ENCODE measurements around the gene FAF1. TPM values are rescaled to one million over a fixed set of nuclear protein-coding genes. Genes with fewer than 3 reads are reported as not detected.

The FAF1 gene
- total and polyA plus RNA-seq, 9 of the 15 experiments (the other 6 are each of a cell fraction or from before 2014, with no cell fraction given), result 48.7 to 225 (median 118) TPM

DNA sequence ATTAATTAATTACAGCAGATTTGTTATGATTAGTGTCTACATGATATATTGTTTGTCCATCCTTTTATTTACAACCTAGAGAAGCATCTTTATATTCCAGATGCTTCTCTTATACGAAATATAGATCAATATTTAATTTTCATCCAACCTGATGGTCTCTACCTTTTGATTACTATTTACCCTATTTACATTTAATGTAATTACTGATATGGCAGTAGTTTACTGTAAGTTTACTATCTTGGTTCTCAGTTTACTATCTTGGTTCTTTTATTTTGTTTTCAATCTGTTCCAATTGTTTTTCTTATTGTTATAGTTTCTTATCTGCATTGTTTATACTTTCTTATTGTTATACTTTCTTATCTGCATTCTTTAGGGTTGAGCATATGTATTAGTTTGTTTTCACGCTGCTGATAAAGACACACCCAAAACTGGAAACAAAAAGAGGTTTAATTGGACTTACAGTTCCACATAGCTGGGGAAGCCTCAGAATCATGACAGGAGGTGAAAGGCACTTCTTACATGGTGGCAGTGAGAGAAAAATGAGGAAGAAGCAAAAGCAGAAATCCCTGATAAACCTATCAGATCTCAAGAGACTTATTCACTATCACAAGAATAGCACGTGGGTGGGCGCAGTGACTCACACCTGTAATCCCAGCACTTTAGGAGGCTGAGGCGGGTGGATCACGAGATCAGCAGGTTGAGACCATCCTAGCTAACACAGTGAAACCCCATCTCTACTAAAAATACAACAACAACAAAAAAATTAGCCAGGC lies 28.9 kb downstream of the FAF1 start (continued):
- TF ChIP-seq, protein P1, sequence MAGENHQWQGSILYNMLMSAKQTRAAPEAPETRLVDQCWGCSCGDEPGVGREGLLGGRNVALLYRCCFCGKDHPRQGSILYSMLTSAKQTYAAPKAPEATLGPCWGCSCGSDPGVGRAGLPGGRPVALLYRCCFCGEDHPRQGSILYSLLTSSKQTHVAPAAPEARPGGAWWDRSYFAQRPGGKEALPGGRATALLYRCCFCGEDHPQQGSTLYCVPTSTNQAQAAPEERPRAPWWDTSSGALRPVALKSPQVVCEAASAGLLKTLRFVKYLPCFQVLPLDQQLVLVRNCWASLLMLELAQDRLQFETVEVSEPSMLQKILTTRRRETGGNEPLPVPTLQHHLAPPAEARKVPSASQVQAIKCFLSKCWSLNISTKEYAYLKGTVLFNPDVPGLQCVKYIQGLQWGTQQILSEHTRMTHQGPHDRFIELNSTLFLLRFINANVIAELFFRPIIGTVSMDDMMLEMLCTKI (IDR thresholded peaks at IDR 0.05; ENCODE audit: partially characterized antibody), result no peak
- TF ChIP-seq, protein P2, sequence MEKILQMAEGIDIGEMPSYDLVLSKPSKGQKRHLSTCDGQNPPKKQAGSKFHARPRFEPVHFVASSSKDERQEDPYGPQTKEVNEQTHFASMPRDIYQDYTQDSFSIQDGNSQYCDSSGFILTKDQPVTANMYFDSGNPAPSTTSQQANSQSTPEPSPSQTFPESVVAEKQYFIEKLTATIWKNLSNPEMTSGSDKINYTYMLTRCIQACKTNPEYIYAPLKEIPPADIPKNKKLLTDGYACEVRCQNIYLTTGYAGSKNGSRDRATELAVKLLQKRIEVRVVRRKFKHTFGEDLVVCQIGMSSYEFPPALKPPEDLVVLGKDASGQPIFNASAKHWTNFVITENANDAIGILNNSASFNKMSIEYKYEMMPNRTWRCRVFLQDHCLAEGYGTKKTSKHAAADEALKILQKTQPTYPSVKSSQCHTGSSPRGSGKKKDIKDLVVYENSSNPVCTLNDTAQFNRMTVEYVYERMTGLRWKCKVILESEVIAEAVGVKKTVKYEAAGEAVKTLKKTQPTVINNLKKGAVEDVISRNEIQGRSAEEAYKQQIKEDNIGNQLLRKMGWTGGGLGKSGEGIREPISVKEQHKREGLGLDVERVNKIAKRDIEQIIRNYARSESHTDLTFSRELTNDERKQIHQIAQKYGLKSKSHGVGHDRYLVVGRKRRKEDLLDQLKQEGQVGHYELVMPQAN (IDR thresholded peaks at IDR 0.05; ENCODE audit: borderline replicate concordance), result 0 out of 2 replicates have a peak, but pooled peaks have one; percentile 28
- TF ChIP-seq BACH1 (tag; IDR thresholded peaks at IDR 0.05) (no peak), ARID1B (IDR thresholded peaks at IDR 0.05) (peak; percentile 67), MTA3 (IDR thresholded peaks at IDR 0.05; ENCODE audit: borderline replicate concordance) (no peak), ELF4 (CRISPR knock-in tag; IDR thresholded peaks at IDR 0.05) (no peak), ZNF436 (CRISPR knock-in tag; IDR thresholded peaks at IDR 0.05) (no peak), ZC3H8 (IDR thresholded peaks at IDR 0.05) (no peak), TEAD4 (IDR thresholded peaks at IDR 0.05; ENCODE audit: low read length) (0 out of 2 replicates have a peak, but pooled peaks have one; percentile 19), TEAD4 (CRISPR knock-in tag; IDR thresholded peaks at IDR 0.05; ENCODE audit: borderline replicate concordance) (no peak), XRCC4 (IDR thresholded peaks at IDR 0.05; ENCODE audit: extremely low read depth, insufficient read depth, insufficient read length) (no peak), HDAC1 (IDR thresholded peaks at IDR 0.05) (peak in 1 of 2 experiments; percentile 44; a peak in 1 of 4 replicates), YY1 (IDR thresholded peaks at IDR 0.05; ENCODE audit: borderline replicate concordance in 1 of 3, control insufficient read depth in 1 of 3, extremely low read depth in 1 of 3, insufficient read depth in 3 of 3, insufficient read length in 1 of 3, insufficient replicate concordance in 2 of 3, low read depth in 1 of 3, low read length in 2 of 3) (no peak)
- TF ChIP-seq, protein P3, sequence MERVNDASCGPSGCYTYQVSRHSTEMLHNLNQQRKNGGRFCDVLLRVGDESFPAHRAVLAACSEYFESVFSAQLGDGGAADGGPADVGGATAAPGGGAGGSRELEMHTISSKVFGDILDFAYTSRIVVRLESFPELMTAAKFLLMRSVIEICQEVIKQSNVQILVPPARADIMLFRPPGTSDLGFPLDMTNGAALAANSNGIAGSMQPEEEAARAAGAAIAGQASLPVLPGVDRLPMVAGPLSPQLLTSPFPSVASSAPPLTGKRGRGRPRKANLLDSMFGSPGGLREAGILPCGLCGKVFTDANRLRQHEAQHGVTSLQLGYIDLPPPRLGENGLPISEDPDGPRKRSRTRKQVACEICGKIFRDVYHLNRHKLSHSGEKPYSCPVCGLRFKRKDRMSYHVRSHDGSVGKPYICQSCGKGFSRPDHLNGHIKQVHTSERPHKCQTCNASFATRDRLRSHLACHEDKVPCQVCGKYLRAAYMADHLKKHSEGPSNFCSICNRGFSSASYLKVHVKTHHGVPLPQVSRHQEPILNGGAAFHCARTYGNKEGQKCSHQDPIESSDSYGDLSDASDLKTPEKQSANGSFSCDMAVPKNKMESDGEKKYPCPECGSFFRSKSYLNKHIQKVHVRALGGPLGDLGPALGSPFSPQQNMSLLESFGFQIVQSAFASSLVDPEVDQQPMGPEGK (CRISPR knock-in tag; IDR thresholded peaks at IDR 0.05; ENCODE audit: borderline replicate concordance), result no peak
- TF ChIP-seq, protein P4, sequence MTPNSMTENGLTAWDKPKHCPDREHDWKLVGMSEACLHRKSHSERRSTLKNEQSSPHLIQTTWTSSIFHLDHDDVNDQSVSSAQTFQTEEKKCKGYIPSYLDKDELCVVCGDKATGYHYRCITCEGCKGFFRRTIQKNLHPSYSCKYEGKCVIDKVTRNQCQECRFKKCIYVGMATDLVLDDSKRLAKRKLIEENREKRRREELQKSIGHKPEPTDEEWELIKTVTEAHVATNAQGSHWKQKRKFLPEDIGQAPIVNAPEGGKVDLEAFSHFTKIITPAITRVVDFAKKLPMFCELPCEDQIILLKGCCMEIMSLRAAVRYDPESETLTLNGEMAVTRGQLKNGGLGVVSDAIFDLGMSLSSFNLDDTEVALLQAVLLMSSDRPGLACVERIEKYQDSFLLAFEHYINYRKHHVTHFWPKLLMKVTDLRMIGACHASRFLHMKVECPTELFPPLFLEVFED (CRISPR knock-in tag; conservative IDR thresholded peaks at IDR 0.05), result no peak
- TF ChIP-seq, protein P5, sequence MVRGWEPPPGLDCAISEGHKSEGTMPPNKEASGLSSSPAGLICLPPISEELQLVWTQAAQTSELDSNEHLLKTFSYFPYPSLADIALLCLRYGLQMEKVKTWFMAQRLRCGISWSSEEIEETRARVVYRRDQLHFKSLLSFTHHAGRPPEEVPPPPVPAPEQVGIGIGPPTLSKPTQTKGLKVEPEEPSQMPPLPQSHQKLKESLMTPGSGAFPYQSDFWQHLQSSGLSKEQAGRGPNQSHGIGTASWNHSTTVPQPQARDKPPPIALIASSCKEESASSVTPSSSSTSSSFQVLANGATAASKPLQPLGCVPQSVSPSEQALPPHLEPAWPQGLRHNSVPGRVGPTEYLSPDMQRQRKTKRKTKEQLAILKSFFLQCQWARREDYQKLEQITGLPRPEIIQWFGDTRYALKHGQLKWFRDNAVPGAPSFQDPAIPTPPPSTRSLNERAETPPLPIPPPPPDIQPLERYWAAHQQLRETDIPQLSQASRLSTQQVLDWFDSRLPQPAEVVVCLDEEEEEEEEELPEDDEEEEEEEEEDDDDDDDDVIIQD (CRISPR knock-in tag; IDR thresholded peaks at IDR 0.05), result no peak

All from K562 (cell line).